Thymus (tissue), 11 donors: Measurements from ENCODE around the gene SRRT. TPM values are rescaled to one million over a fixed set of nuclear protein-coding genes. Genes with fewer than 3 reads are reported as not detected.
"Not testable (repeated sequence)": the region's sequence is repeated elsewhere in the genome, so short reads cannot be mapped to it uniquely, and the experiment has no call there.

ENCODE experiments used
- DNase-seq, 9 donors: peaks; one replicate each; pipeline ENCODE4 v3.0.0-alpha.2; 2013; ENCODE audit warnings: low spot score in 9 of 9, low read depth in 6 of 9, missing footprints in 1 of 9
- H3K27ac ChIP-seq, 2 donors: one replicate each; pipeline ENCODE4 v1.5.1; 2013; ENCODE audit warnings: control low read depth in 1 of 2, low read depth in 1 of 2, low read length in 1 of 2, mild to moderate bottlenecking in 1 of 2, moderate library complexity in 1 of 2
- H3K27me3 ChIP-seq, 2 donors: one replicate each; pipeline ENCODE4 v1.5.1; 2013; ENCODE audit warnings: low read length in 1 of 2; ENCODE audit not compliant: control insufficient read depth in 2 of 2, insufficient read depth in 1 of 2
- H3K36me3 ChIP-seq, 2 donors: one replicate each; pipeline ENCODE4 v1.5.1; 2013; ENCODE audit warnings: low read length in 1 of 2, mild to moderate bottlenecking in 1 of 2, moderate library complexity in 1 of 2; ENCODE audit not compliant: control insufficient read depth in 2 of 2, insufficient read depth in 2 of 2
- H3K4me1 ChIP-seq, 2 donors: one replicate each; pipeline ENCODE4 v1.5.1; 2013; ENCODE audit warnings: low read length in 2 of 2; ENCODE audit not compliant: control insufficient read depth in 2 of 2, insufficient read depth in 2 of 2
- H3K4me3 ChIP-seq, 2 donors: one replicate each; pipeline ENCODE4 v1.5.1; 2013; ENCODE audit warnings: low read length in 2 of 2, control low read depth in 1 of 2, mild to moderate bottlenecking in 1 of 2
- H3K9me3 ChIP-seq, 2 donors: one replicate each; pipeline ENCODE4 v1.5.1; 2013; ENCODE audit warnings: low read length in 1 of 2, mild to moderate bottlenecking in 1 of 2; ENCODE audit not compliant: control insufficient read depth in 2 of 2, insufficient read depth in 1 of 2
- WGBS: extraction: QIAGEN DNeasy Blood & Tissue Kit; methylation state at CpG from one replicate; pipeline ENCODE4 v1.1.7; 2013; 5-methylcytosine and 5-hydroxymethylcytosine counted together
- polyA plus RNA-seq: library from polyadenylated mRNA; stranded (reverse); fragments of 200-250 nt; gene quantifications from one replicate; pipeline ENCODE4 v1.2.3, GENCODE V29; 2013
- total RNA-seq: library from RNA; stranded (reverse); fragments of 120-200 nt; gene quantifications from one replicate; pipeline ENCODE4 v1.2.4, GENCODE V29; 2013
- donor health status: healthy.

SRRT gene
- total and polyA plus RNA-seq, 2 donors = 74.2 to 120 TPM

DNA sequence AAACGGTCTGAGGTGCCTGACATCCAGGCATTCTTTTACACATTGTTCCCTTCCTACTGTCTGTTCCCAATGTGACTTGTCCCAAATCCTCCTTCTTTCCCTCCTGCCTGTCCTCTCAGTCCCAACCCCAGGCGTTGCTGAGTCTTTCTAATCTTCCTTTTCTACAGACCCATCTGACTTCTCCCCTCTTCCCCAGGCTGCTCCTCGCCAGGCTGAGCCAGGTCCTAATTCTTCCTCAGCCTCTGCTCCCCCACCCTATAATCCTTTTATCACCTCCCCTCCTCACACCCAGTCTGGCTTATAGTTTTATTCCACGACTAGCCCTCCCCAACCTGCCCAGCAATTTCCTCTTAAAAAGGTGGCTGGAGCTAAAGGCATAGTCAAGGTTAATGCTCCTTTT lies 48.7 kb downstream of the SRRT start:
- H3K27me3 ChIP-seq, H3K9me3 ChIP-seq, H3K4me3 ChIP-seq, H3K27ac ChIP-seq, DNase-seq, H3K36me3 ChIP-seq: not testable (repeated sequence)
- 68% methylated on average over 4 of the region's 4 CpGs for WGBS
- peaks cover 19 to 27% of the 10 kb centered on the region in 2 donors for H3K4me1 ChIP-seq

DNA sequence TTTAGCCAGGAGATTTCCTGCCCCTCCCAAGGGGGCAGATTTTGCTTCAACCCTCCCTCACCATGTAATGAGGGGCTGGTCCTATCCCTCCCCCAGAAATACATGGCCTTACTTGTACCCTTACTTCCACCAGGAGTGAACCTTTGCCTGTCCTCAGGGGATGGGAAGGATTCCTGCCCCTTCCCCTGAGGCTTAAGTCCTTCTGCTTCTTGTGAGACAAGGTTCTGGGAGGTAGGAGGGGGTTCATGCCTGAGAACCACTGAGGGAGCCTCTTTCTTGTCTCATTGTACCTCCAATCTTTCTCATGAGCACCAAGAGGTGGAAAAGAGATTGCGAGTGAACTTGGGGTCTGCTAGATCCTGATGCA lies 54.9 kb downstream of the SRRT start:
- DNase-seq = no peak
- 94% methylated on average over 1 of the region's 1 CpG for WGBS
- Histone ChIP-seq H3K4me1 (peaks cover 0 to 2% of the 10 kb centered on the region in 2 donors), H3K4me3 (no peak overlapping the region), H3K27me3 (peaks cover 0 to 3% of the 10 kb centered on the region in 2 donors), H3K9me3 (no peaks in the 10 kb centered on the region), H3K27ac (peak overlapping the region; percentile 53 to 70), H3K36me3 (no peaks in the 10 kb centered on the region)

DNA sequence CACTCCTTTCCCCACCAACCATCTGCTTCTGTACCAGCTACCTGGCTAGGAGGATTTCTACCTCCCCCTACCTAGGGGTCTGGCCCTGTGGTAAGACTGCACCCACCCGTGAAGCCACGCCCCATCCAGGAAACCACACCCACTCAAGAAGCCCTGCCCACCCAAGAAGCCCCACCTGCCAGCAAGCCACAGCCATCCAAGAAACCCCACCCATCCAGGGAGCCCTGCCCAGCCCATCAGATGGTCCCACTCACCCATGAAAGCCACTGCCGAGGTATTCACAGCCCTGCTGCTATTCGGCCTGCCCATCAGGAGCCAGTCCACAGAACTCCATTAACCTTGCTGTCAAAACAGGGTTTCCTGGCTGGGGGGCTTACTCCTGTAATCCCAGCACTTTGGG lies 58.8 kb downstream of the SRRT start:
- Histone ChIP-seq H3K36me3 (no peaks in the 10 kb centered on the region), H3K27ac (no peak overlapping the region), H3K4me1 (peaks cover 0 to 2% of the 10 kb centered on the region in 2 donors), H3K27me3 (peaks cover 0 to 3% of the 10 kb centered on the region in 2 donors), H3K9me3 (no peaks in the 10 kb centered on the region), H3K4me3 (no peak overlapping the region)
- no peak for DNase-seq
- 65% methylated on average over 4 of the region's 4 CpGs for WGBS

DNA sequence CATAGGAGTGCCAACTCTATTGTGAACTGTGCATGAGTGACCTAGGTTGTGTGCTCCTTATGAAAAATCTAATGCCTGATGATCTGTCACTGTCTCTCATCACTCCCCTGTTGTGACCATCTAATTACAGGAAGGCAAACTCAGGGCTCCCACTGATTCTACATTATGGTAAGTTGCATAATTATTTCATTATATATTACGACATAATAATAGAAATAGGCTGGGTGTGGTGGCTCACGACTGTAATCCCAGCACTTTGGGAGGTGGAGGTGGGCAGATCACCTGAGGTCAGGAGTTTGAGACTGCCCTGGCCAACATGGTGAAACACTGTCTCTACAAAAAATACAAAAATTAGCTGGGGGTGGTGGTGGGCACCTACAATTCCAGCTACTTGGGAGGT lies 60.5 kb downstream of the SRRT start:
- not testable (repeated sequence) for DNase-seq, H3K4me3 ChIP-seq

DNA sequence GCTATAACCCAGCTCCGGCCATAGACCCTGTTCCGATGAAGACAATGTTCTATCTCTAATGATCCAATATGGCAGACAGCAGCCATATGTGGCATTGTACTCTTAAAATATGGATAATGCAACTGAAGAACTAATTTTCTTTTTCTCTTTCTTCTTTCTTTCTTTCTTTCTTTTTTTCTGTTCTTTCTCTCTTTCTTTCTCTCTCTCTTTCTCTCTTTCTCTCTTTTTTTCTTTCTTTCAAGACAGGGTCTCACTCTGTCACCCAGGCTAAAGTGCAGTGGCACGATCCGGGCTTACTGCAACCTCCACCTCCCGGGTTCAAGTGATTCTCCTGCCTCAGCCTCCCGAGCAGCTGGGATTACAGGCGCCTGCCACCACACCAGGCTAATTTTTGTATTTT lies 61.3 kb downstream of the SRRT start:
- not testable (repeated sequence) for H3K9me3 ChIP-seq, H3K4me1 ChIP-seq, H3K36me3 ChIP-seq, H3K4me3 ChIP-seq, DNase-seq, H3K27me3 ChIP-seq, H3K27ac ChIP-seq
- WGBS = 95% methylated on average over 7 of the region's 7 CpGs

More for the DNA sequence above, 60.5 kb downstream of the SRRT start:
- H3K9me3 ChIP-seq, H3K27me3 ChIP-seq, H3K36me3 ChIP-seq, H3K4me1 ChIP-seq, H3K27ac ChIP-seq: not testable (repeated sequence)
- 95% methylated on average over 2 of the region's 2 CpGs for WGBS

Other genes starting within 250 kb of the SRRT start
- 0.80 TPM for gene TFR2, start 233.6 kb upstream of the SRRT start, total RNA-seq
- gene TFR2, start 233.6 kb upstream of the SRRT start, polyA plus RNA-seq = 1.0 TPM
- 0.05 TPM for gene ACTL6B, start 218.7 kb upstream of the SRRT start, total RNA-seq
- gene ACTL6B, start 218.7 kb upstream of the SRRT start, polyA plus RNA-seq = 0.18 TPM
- 45.8 TPM for gene GNB2, start 201.4 kb upstream of the SRRT start, total RNA-seq
- 130 TPM for gene GNB2, start 201.4 kb upstream of the SRRT start, polyA plus RNA-seq
- gene GIGYF1, start 180.9 kb upstream of the SRRT start, total RNA-seq = 13.8 TPM
- 60.1 TPM for gene GIGYF1, start 180.9 kb upstream of the SRRT start, polyA plus RNA-seq
- gene POP7, start 169.0 kb upstream of the SRRT start, total RNA-seq = 35.4 TPM
- gene POP7, start 169.0 kb upstream of the SRRT start, polyA plus RNA-seq = 31.2 TPM
- gene EPO, start 154.6 kb upstream of the SRRT start, total RNA-seq = 0.09 TPM
- 1.0 TPM for gene EPO, start 154.6 kb upstream of the SRRT start, polyA plus RNA-seq
- gene ZAN, start 141.5 kb upstream of the SRRT start, total RNA-seq = 0.19 TPM
- 0.02 TPM for gene ZAN, start 141.5 kb upstream of the SRRT start, polyA plus RNA-seq
- gene EPHB4, start 47.6 kb upstream of the SRRT start, total RNA-seq = 7.3 TPM
- gene EPHB4, start 47.6 kb upstream of the SRRT start, polyA plus RNA-seq = 9.6 TPM
- 7.5 TPM for gene SLC12A9, start 22.4 kb upstream of the SRRT start, total RNA-seq
- gene SLC12A9, start 22.4 kb upstream of the SRRT start, polyA plus RNA-seq = 48.0 TPM
- 22.2 TPM for gene TRIP6, start 7.7 kb upstream of the SRRT start, total RNA-seq
- 26.1 TPM for gene TRIP6, start 7.7 kb upstream of the SRRT start, polyA plus RNA-seq
- gene UFSP1, start 14.6 kb downstream of the SRRT start, total RNA-seq = 2.7 TPM
- gene UFSP1, start 14.6 kb downstream of the SRRT start, polyA plus RNA-seq = 3.6 TPM
- 6.9 TPM for gene ACHE, start 20.8 kb downstream of the SRRT start, total RNA-seq
- gene ACHE, start 20.8 kb downstream of the SRRT start, polyA plus RNA-seq = 7.9 TPM
- 1.4 TPM for gene MUC3A, start 74.4 kb downstream of the SRRT start, total RNA-seq
- 2.3 TPM for gene MUC3A, start 74.4 kb downstream of the SRRT start, polyA plus RNA-seq
- 0.57 TPM for gene MUC12, start 94.5 kb downstream of the SRRT start, total RNA-seq
- gene MUC12, start 94.5 kb downstream of the SRRT start, polyA plus RNA-seq = 1.4 TPM
- under 0.01 TPM for gene MUC17, start 145.0 kb downstream of the SRRT start, total RNA-seq
- under 0.01 TPM for gene MUC17, start 145.0 kb downstream of the SRRT start, polyA plus RNA-seq
- gene TRIM56, start 210.4 kb downstream of the SRRT start, total RNA-seq = 6.9 TPM
- gene TRIM56, start 210.4 kb downstream of the SRRT start, polyA plus RNA-seq = 12.8 TPM